ENCODE measurements around the gene ZNF775. TPM values are rescaled to one million over a fixed set of nuclear protein-coding genes. Genes with fewer than 3 reads are reported as not detected.

Gene ZNF775
- polyA plus RNA-seq, 1 donor (not counting 4 experiments of a cell fraction or from before 2014, with no cell fraction given): 1.0 TPM

- H2AFZ ChIP-seq (ENCODE audit: control insufficient read depth, low read length): no peak overlapping the region
- DNase-seq (ENCODE audit: low read depth, low spot score) (no peak), FAIRE-seq (no peak)
- H3K4me2 ChIP-seq (ENCODE audit: control insufficient read depth, extremely low read depth, insufficient read depth, low read depth, low read length): no peak overlapping the region
- no peaks in the 10 kb centered on the region for H3K9me1 ChIP-seq (ENCODE audit: control insufficient read depth, extremely low read depth, insufficient read depth, low read length)
- H3K27ac ChIP-seq (ENCODE audit: control insufficient read depth, insufficient read depth, low read length): no peak overlapping the region
- H3K27me3 ChIP-seq (ENCODE audit: control insufficient read depth, extremely low read depth, insufficient read depth, low read length): peaks cover 25% of the 10 kb centered on the region
- no peaks in the 10 kb centered on the region for H3K9me3 ChIP-seq (ENCODE audit: control insufficient read depth, low read depth, low read length)
- no peak overlapping the region for H3K9ac ChIP-seq (ENCODE audit: control insufficient read depth, extremely low read depth, insufficient read depth, low read length)
- H4K20me1 ChIP-seq (ENCODE audit: control insufficient read depth, extremely low read depth, insufficient read depth, low read length): no peaks in the 10 kb centered on the region
- dilution Hi-C loops (cut with MboI; ENCODE audit: extremely low pct_ligation_motif_present, low sequenced_read_pairs): no loop called here
- H3K4me3 ChIP-seq (ENCODE audit: control insufficient read depth in 2 of 3, extremely low read depth in 1 of 3, insufficient read depth in 2 of 3, low read depth in 1 of 3, low read length in 3 of 3): no peak overlapping the region
- H3K4me1 ChIP-seq (ENCODE audit: control insufficient read depth, extremely low read depth, insufficient read depth, low read length): no peaks in the 10 kb centered on the region
- H3K79me2 ChIP-seq (ENCODE audit: control insufficient read depth, insufficient read depth, low read length): no peaks in the 10 kb centered on the region
- TF ChIP-seq EZH2 (IDR thresholded peaks at IDR 0.05; ENCODE audit: low read length) (no peak), CTCF (optimal IDR thresholded peaks at IDR 0.05 in 1 of 3, IDR thresholded peaks at IDR 0.05 in 1 of 3, conservative IDR thresholded peaks at IDR 0.05 in 1 of 3; ENCODE audit: extremely low read depth in 1 of 3, insufficient read depth in 2 of 3, low read length in 3 of 3) (no peak)
- no peaks in the 10 kb centered on the region for H3K36me3 ChIP-seq (ENCODE audit: control insufficient read depth in 2 of 2, extremely low read depth in 1 of 2, insufficient read depth in 2 of 2, low read length in 2 of 2)
Measured at GRCh38 chr7:150336746-150337145, 42.4 kb upstream of the ZNF775 start.

DNA sequence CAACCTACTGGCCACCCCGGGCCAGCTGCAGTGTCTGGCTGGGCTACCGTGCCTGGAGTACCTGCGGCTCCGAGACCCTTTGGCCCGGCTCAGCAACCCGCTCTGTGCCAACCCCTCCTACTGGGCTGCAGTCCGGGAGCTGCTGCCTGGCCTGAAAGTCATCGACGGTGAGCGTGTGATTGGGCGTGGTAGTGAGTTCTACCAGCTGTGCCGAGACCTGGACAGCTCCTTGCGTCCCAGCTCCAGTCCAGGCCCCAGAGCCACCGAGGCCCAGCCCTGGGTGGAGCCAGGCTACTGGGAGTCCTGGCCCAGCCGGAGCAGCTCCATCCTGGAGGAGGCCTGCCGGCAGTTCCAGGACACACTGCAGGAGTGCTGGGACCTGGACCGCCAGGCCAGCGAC is 42.0 kb upstream of the ZNF775 start:
- Histone ChIP-seq H4K20me1 (ENCODE audit: control insufficient read depth, extremely low read depth, insufficient read depth, low read length) (no peaks in the 10 kb centered on the region), H3K36me3 (ENCODE audit: control insufficient read depth in 2 of 2, extremely low read depth in 1 of 2, insufficient read depth in 2 of 2, low read length in 2 of 2) (no peaks in the 10 kb centered on the region), H3K9me3 (ENCODE audit: control insufficient read depth, low read depth, low read length) (no peaks in the 10 kb centered on the region), H3K79me2 (ENCODE audit: control insufficient read depth, insufficient read depth, low read length) (no peaks in the 10 kb centered on the region), H3K27me3 (ENCODE audit: control insufficient read depth, extremely low read depth, insufficient read depth, low read length) (peaks cover 29% of the 10 kb centered on the region), H3K27ac (ENCODE audit: control insufficient read depth, insufficient read depth, low read length) (no peak overlapping the region), H3K9me1 (ENCODE audit: control insufficient read depth, extremely low read depth, insufficient read depth, low read length) (no peaks in the 10 kb centered on the region), H2AFZ (ENCODE audit: control insufficient read depth, low read length) (no peak overlapping the region), H3K9ac (ENCODE audit: control insufficient read depth, extremely low read depth, insufficient read depth, low read length) (no peak overlapping the region), H3K4me1 (ENCODE audit: control insufficient read depth, extremely low read depth, insufficient read depth, low read length) (no peaks in the 10 kb centered on the region), H3K4me2 (ENCODE audit: control insufficient read depth, extremely low read depth, insufficient read depth, low read depth, low read length) (no peak overlapping the region), H3K4me3 (ENCODE audit: control insufficient read depth in 2 of 3, extremely low read depth in 1 of 3, insufficient read depth in 2 of 3, low read depth in 1 of 3, low read length in 3 of 3) (no peak overlapping the region)
- TF ChIP-seq EZH2 (IDR thresholded peaks at IDR 0.05; ENCODE audit: low read length): no peak
- no peak for TF ChIP-seq CTCF (optimal IDR thresholded peaks at IDR 0.05 in 1 of 3, IDR thresholded peaks at IDR 0.05 in 1 of 3, conservative IDR thresholded peaks at IDR 0.05 in 1 of 3; ENCODE audit: extremely low read depth in 1 of 3, insufficient read depth in 2 of 3, low read length in 3 of 3)
- dilution Hi-C loops (cut with MboI; ENCODE audit: extremely low pct_ligation_motif_present, low sequenced_read_pairs): no loop called here
- DNase-seq (ENCODE audit: low read depth, low spot score): no peak
- no peak for FAIRE-seq

Data from keratinocyte (primary cell).